Measurements from ENCODE around the gene SEC31B.

- TF ChIP-seq POLR2A (IDR thresholded peaks at IDR 0.05) = no peak
- TF ChIP-seq, protein P1, sequence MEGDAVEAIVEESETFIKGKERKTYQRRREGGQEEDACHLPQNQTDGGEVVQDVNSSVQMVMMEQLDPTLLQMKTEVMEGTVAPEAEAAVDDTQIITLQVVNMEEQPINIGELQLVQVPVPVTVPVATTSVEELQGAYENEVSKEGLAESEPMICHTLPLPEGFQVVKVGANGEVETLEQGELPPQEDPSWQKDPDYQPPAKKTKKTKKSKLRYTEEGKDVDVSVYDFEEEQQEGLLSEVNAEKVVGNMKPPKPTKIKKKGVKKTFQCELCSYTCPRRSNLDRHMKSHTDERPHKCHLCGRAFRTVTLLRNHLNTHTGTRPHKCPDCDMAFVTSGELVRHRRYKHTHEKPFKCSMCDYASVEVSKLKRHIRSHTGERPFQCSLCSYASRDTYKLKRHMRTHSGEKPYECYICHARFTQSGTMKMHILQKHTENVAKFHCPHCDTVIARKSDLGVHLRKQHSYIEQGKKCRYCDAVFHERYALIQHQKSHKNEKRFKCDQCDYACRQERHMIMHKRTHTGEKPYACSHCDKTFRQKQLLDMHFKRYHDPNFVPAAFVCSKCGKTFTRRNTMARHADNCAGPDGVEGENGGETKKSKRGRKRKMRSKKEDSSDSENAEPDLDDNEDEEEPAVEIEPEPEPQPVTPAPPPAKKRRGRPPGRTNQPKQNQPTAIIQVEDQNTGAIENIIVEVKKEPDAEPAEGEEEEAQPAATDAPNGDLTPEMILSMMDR (IDR thresholded peaks at IDR 0.05) = no peak
- no peak for TF ChIP-seq POLR2AphosphoS5 (IDR thresholded peaks at IDR 0.05)
Observed at GRCh38 chr10:100501423-100501822, 18.2 kb downstream of the SEC31B start.

Measured in sigmoid colon (tissue), 4 donors.